Uterus (tissue), 2 donors: ENCODE measurements around the gene CNPY1.

ENCODE experiments used
- CTCF ChIP-seq, 4 experiments: fragments of 200-600 bp in 2 of 4; fragments of 450-650 bp in 2 of 4; sonication (generic) in 2 of 4; IDR thresholded peaks; one replicate each; pipeline ENCODE4 v1.5.1; 2016 to 2019; ENCODE audit warnings: antibody characterized with exemption in 4 of 4, mild to moderate bottlenecking in 2 of 4, moderate library complexity in 1 of 4
- POLR2A ChIP-seq, 2 donors: fragments of 450-650 bp; IDR thresholded peaks; one replicate each; pipeline ENCODE4 v1.6.1; 2016; ENCODE audit warnings: antibody characterized with exemption in 2 of 2, mild to moderate bottlenecking in 1 of 2, moderate library complexity in 1 of 2

GRCh38 chr7:155520114-155520513, 26.2 kb downstream of the CNPY1 start:
- TF ChIP-seq POLR2A (IDR thresholded peaks at IDR 0.05) = no peak
- TF ChIP-seq CTCF (IDR thresholded peaks at IDR 0.05) = no peak
